GM12873 (cell line): ENCODE results near the gene CLPSL1.
A peak's percentile ranks its signal among the peaks of the same experiment; 100 is the strongest.

Source experiments
- TF ChIP-seq, protein P1 (sequence below): IDR thresholded peaks from 2 replicates; pipeline ENCODE4 v1.5.1; 2012; ENCODE audit warnings: low read depth, mild to moderate bottlenecking, moderate library complexity, low read length, control low read depth; ENCODE audit not compliant: insufficient read depth; ENCODE audit errors: missing control alignments

Gene CLPSL1

GRCh38 chr6:35780719-35781118, at the start of gene CLPSL1:
TSS of gene CLPSL1 (plus strand) at chr6:35781019. CDS start at chr6:35781111, 92 bp downstream.
- TF ChIP-seq, protein P1, sequence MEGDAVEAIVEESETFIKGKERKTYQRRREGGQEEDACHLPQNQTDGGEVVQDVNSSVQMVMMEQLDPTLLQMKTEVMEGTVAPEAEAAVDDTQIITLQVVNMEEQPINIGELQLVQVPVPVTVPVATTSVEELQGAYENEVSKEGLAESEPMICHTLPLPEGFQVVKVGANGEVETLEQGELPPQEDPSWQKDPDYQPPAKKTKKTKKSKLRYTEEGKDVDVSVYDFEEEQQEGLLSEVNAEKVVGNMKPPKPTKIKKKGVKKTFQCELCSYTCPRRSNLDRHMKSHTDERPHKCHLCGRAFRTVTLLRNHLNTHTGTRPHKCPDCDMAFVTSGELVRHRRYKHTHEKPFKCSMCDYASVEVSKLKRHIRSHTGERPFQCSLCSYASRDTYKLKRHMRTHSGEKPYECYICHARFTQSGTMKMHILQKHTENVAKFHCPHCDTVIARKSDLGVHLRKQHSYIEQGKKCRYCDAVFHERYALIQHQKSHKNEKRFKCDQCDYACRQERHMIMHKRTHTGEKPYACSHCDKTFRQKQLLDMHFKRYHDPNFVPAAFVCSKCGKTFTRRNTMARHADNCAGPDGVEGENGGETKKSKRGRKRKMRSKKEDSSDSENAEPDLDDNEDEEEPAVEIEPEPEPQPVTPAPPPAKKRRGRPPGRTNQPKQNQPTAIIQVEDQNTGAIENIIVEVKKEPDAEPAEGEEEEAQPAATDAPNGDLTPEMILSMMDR = no peak

DNA sequence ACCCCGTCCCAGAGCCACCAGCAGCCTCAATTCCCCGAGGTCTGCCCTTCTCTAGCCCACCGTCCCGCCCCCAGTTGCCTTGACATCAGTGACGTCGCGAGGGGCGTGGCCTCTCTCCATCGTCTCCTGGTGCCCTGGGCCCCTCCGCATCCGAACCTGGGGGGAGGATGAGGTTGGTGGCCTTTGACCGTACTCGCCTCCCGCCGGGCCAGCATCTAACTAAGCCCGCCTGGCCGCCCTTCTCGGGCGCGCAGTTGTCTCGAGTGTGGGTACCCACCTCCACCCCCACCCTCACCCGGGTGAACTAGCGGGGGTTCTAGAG, 49.4 kb upstream of the CLPSL1 start:
- TF ChIP-seq, protein P1 = no peak

- TF ChIP-seq, protein P1 = peak; percentile 18
Measured at GRCh38 chr6:35731736-35732532, 48.9 kb upstream of the CLPSL1 start.

DNA sequence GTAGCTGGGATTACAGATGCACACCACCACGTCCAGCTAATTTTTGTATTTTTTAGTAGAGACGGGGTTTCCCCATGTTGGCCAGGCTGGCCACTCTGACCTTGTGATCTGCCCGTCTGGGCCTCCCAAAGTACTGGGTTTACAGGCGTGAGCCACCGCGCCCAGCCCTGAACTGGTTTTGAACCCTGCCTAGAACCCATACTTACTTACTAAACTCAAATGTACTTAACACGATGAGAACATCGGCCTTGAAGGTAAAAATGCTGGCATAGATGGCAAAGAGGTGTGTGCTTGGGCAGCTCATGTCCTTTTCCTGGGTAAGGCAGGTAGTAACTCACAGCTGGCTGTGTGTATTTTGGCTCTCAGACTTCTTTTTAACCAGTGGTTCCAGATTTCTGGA, 47.2 kb upstream of the CLPSL1 start:
- TF ChIP-seq, protein P1 = no peak

DNA sequence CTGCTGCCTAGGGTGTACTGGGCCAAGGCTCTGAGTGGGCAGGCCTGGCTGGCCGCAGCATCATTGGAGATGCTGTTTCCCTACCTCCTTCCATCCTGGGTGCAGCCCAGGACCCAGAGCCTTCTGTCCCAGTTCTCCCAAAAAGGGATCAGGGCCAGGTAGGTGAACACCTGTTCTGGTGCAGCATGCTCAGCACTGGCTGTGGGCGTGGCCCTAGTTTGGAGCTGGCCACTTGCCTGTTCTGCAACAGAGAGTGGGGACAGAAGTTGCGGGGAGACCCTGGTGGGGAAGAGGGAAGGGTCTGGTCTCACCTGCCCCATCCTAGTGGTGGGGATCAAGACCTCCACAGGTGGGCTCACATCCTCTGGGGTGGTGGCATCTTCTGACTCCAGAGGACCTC, 45.4 kb upstream of the CLPSL1 start:
- TF ChIP-seq, protein P1 = no peak

DNA sequence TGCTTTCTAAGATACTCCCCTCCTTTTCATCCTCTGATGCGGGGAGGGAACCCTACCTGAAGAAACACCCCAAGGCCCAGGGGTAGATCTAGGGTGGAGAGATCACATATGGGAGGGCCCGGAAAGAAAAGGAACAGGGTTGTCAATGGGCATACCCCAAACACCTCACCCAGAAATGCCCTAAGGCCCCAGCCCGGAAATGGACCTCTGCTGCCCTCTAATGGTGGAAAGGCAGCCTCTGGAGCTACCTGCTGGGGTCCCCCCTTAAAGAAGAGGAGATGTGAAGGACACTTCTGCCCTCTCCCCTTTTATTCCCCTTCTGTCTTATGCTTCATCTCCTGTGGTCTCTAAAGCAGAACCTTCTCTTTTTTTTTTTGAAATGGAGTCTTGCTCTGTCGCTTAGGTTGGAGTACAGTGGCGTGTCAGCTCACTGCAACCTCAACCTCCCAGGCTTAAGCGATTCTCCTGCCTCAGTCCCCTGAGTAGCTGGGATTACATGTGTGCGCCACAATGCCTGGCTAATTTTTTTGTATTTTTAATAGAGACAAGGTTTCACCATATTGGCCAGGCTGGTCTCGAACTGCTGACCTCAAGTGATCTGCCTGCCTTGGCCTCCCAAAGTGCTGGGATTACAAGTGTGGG, 44.4 kb upstream of the CLPSL1 start:
- TF ChIP-seq, protein P1 = peak; percentile 95

- TF ChIP-seq, protein P1 = no peak
Measured at GRCh38 chr6:35736982-35737412, 43.8 kb upstream of the CLPSL1 start, which contains the start of gene ARMC12. TSS of gene ARMC12 (plus strand) at chr6:35737032. CDS start at chr6:35737109, 77 bp downstream.
